Left lung (tissue), 10 donors: ENCODE results near the gene KLHDC4. TPM values are rescaled to one million over a fixed set of nuclear protein-coding genes. Genes with fewer than 3 reads are reported as not detected.

Source experiments
- ATAC-seq: fragments of 200-7000 bp; cut with Tn5 transposase; one replicate; pipeline ENCODE4 v1.9.1; 2020; ENCODE audit warnings: moderate library complexity
- DNase-seq, 4 donors: peaks; one replicate each; pipeline ENCODE4 v3.0.0-alpha.2; 2013 to 2020
- H3K27ac ChIP-seq, 2 donors: fragments of 200-600 bp; sonication (generic) in 1 of 2; one replicate each; pipeline versions ENCODE4 v1.5.0 to v1.8.0; 2020 to 2021
- H3K27me3 ChIP-seq, 2 donors: fragments of 200-600 bp; sonication (generic) in 1 of 2; one replicate each; pipeline versions ENCODE4 v1.5.0 to v1.8.0; 2020 to 2021
- H3K36me3 ChIP-seq, 2 donors: fragments of 200-600 bp; sonication (generic) in 1 of 2; one replicate each; pipeline versions ENCODE4 v1.5.0 to v1.8.0; 2020 to 2021
- H3K4me1 ChIP-seq, 2 donors: fragments of 200-600 bp; one replicate each; pipeline ENCODE4 v1.8.0; 2021
- H3K4me3 ChIP-seq, 2 donors: fragments of 200-600 bp; sonication (generic) in 1 of 2; one replicate each; pipeline versions ENCODE4 v1.5.0 to v1.8.0; 2020 to 2021; ENCODE audit warnings: mild to moderate bottlenecking in 1 of 2
- H3K9me3 ChIP-seq, 2 donors: fragments of 200-600 bp; sonication (generic) in 1 of 2; one replicate each; pipeline versions ENCODE4 v1.5.0 to v1.8.0; 2020 to 2021
- intact Hi-C, 2 donors: fragments of 100-400 bp; cut with DNase I; formaldehyde crosslinking; loops; one replicate each; pipeline versions ENCODE4 v1.11.2 to v1.14.2; 2022
- polyA plus RNA-seq, 6 donors: library from polyadenylated mRNA; unstranded; fragments of 120-200 nt; gene quantifications; one replicate each; pipeline ENCODE4 v1.2.1, GENCODE V29; 2013; ENCODE audit not compliant: insufficient read length in 6 of 6
- total RNA-seq, 2 donors: library from RNA; stranded (reverse); fragmentation: NEBNext Ultra II Directional; extraction: Animal tissue kit (Norgen Biotek cat#: 25700); gene quantifications; one replicate each; pipeline ENCODE4 v1.2.1, GENCODE V29; 2021
- TF ChIP-seq, protein P1 (sequence below), 2 donors: fragments of 200-600 bp; sonication (generic) in 1 of 2; IDR thresholded peaks; one replicate each; pipeline versions ENCODE4 v1.5.0 to v1.8.0; 2021; ENCODE audit warnings: antibody characterized with exemption in 2 of 2
- donor health status: DM: no; HTN: yes; CAD: no.
- donor health status: DM: no; HTN: no; CAD: no.

The KLHDC4 gene
- total and polyA plus RNA-seq, 8 donors: 31.3 to 46.7 (median 36.9) TPM

DNA sequence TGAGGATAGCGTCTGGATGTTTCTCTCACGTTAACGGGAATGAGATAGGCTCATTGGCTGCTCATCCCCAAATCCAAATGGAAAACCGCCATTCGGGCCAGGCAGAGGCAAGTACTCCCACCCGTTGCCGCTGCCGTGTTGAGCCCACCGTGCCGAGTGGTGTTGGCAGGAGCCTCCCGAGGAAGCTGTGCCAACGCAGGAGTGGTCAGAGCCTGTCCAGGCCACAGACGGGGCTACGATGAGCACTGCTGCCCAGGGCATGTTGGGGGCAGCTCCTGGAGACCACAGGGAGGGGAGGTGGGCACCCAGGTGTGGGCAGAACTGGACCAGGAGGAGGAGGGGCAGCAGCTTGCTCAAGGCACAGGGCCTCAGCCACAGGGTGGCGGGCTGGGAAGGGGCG is 72.0 kb downstream of the KLHDC4 start:
- no peaks in the 10 kb centered on the region for H3K9me3 ChIP-seq
- H3K36me3 ChIP-seq: peaks cover 0 to 40% of the 10 kb centered on the region in 2 donors
- no peaks in the 10 kb centered on the region for H3K4me1 ChIP-seq
- H3K27ac ChIP-seq: no peak overlapping the region
- intact Hi-C loops: no loop called here
- H3K27me3 ChIP-seq: peaks cover 0 to 12% of the 10 kb centered on the region in 2 donors
- DNase-seq (no peak), ATAC-seq (no peak)
- TF ChIP-seq, protein P1, sequence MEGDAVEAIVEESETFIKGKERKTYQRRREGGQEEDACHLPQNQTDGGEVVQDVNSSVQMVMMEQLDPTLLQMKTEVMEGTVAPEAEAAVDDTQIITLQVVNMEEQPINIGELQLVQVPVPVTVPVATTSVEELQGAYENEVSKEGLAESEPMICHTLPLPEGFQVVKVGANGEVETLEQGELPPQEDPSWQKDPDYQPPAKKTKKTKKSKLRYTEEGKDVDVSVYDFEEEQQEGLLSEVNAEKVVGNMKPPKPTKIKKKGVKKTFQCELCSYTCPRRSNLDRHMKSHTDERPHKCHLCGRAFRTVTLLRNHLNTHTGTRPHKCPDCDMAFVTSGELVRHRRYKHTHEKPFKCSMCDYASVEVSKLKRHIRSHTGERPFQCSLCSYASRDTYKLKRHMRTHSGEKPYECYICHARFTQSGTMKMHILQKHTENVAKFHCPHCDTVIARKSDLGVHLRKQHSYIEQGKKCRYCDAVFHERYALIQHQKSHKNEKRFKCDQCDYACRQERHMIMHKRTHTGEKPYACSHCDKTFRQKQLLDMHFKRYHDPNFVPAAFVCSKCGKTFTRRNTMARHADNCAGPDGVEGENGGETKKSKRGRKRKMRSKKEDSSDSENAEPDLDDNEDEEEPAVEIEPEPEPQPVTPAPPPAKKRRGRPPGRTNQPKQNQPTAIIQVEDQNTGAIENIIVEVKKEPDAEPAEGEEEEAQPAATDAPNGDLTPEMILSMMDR (IDR thresholded peaks at IDR 0.05): no peak
- H3K4me3 ChIP-seq: no peak overlapping the region

DNA sequence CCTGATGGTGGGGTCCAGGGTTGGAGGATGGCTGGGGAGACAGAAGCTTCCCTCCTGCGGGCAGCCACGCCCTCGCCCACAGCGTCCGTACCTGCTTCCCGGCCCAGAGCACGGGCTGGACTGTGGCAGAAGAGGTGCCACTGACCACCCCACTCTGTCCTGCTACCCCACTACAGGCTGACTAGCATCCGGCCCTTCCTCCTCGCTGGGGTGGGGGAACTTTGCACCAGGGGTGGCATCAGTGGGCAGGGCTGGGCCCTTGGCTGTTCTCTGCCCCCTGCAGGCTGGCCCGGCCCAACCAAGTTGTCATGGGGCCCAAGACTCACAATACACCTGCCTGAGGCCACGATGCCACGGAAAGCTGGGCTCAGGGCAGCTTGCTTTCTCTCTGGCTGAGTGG is 73.0 kb downstream of the KLHDC4 start:
- peaks cover 0 to 32% of the 10 kb centered on the region in 2 donors for H3K36me3 ChIP-seq

DNA sequence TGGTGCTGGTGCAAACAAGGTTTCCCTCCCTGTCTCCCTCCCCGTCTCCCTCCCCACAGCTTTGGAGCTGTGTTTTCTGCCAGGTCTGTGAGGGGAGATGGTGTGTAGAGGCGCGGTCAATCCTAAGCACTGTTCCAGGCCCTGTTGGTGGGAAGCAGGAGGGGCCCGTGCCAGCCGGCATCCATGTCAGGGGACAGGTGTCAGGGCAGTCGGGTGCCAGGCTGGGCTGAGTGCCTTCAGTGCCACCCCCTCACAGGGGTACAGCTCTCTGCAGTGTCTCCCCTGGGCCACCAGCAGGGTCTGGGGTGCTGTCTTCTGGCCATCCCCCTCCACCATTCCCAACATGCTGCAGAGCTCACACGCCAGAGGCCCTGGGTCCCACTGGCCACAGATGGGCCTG is 73.6 kb downstream of the KLHDC4 start:
- H3K9me3 ChIP-seq: no peaks in the 10 kb centered on the region
- no peak for DNase-seq
- intact Hi-C loops: no loop called here
- no peak for ATAC-seq
- no peak overlapping the region for H3K4me3 ChIP-seq
- TF ChIP-seq, protein P1 (IDR thresholded peaks at IDR 0.05): no peak
- peaks cover 0 to 26% of the 10 kb centered on the region in 2 donors for H3K36me3 ChIP-seq
- H3K27ac ChIP-seq: no peak overlapping the region
- H3K27me3 ChIP-seq: peaks cover 0 to 29% of the 10 kb centered on the region in 2 donors
- H3K4me1 ChIP-seq: no peaks in the 10 kb centered on the region

More for the DNA sequence above, 73.0 kb downstream of the KLHDC4 start:
- H3K4me3 ChIP-seq: no peak overlapping the region
- no peak for DNase-seq
- H3K9me3 ChIP-seq: no peaks in the 10 kb centered on the region
- TF ChIP-seq, protein P1 (IDR thresholded peaks at IDR 0.05): no peak
- H3K27me3 ChIP-seq: peaks cover 0 to 23% of the 10 kb centered on the region in 2 donors
- H3K27ac ChIP-seq: no peak overlapping the region
- no peaks in the 10 kb centered on the region for H3K4me1 ChIP-seq
- ATAC-seq: no peak
- intact Hi-C loops: no loop called here

DNA sequence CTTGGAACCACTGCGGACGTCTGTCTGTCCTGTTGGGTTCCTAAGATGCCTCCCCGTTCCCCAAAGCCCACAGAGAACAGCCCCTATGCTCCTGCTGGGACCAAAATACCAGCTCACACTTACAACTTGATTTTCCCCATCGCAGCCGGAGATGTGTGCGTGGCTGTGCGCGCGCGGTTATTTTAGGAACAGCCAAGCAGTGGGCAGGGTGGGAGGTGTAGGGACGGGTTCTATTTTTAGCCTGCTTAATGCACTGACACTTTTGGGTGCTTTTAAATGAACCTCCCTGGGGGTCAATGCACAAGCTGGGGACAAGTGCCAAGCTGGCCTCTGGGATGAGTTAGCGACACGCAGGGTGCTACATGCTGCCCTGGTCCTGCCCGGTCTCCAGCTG is 74.1 kb downstream of the KLHDC4 start:
- TF ChIP-seq, protein P1 (IDR thresholded peaks at IDR 0.05): no peak
- intact Hi-C loops: no loop called here
- ATAC-seq (no peak), DNase-seq (no peak)
- Histone ChIP-seq H3K4me1 (no peaks in the 10 kb centered on the region), H3K27ac (no peak overlapping the region), H3K36me3 (peaks cover 0 to 21% of the 10 kb centered on the region in 2 donors), H3K27me3 (peaks cover 0 to 34% of the 10 kb centered on the region in 2 donors), H3K9me3 (no peaks in the 10 kb centered on the region), H3K4me3 (no peak overlapping the region)

DNA sequence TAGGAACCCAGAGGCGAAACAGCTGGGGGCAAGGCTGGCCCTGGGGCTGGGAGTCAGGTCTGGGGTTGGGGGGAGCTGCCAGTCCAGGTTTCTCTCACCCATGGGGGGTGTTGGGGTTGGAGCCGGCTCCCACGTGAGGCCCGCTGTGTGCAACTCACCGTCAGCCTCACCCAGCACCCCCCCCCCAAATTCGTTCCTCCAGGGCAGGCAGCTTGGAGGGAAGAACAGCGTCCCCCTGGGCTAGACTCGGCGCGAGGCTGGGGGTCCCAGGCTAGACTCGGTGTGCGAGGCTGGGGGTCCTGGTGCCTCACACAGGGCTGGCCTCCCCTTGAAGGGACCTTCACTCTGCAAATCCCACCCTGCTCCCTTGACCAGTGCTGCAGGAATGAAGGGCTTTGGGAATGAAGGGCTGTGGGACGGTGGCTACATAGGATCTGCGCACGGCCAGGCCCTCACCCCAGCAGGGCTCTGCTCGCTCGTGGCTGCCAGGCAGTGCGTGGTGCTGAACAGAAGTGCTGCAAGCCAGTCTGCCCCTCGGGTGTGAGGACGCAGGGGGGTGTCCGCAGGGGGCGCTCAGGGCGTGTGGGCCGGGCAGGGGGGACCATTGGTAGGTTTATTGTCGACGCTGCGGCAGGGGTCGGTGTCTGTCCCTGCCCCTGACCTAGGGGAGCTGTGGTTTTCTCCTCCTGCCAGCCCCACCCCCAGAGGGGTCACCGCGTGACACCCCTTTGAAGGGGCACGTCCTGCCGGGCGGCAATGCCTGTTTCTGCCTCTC is 74.7 kb downstream of the KLHDC4 start:
- intact Hi-C loops: no loop called here

More for the DNA sequence above, 74.7 kb downstream of the KLHDC4 start:
- DNase-seq: no peak
- H3K36me3 ChIP-seq: peaks cover 0 to 15% of the 10 kb centered on the region in 2 donors
- H3K27me3 ChIP-seq: peaks cover 0 to 37% of the 10 kb centered on the region in 2 donors
- H3K27ac ChIP-seq: no peak overlapping the region
- TF ChIP-seq, protein P1 (IDR thresholded peaks at IDR 0.05): no peak
- no peaks in the 10 kb centered on the region for H3K4me1 ChIP-seq
- ATAC-seq: no peak
- H3K4me3 ChIP-seq: no peak overlapping the region
- no peaks in the 10 kb centered on the region for H3K9me3 ChIP-seq
